Measurements from ENCODE around the gene PYGM. TPM values are rescaled to one million over a fixed set of nuclear protein-coding genes. Genes with fewer than 3 reads are reported as not detected.

PYGM gene
- total and polyA plus RNA-seq, 2 of the 13 experiments (the other 11 are each of a cell fraction or from before 2014, with no cell fraction given), result 0.11 to 0.12 TPM

- TF ChIP-seq CENPBD1 (CRISPR knock-in tag; IDR thresholded peaks at IDR 0.05; ENCODE audit: borderline replicate concordance, low read depth), result no peak
- TF ChIP-seq ZNF790 (CRISPR knock-in tag; IDR thresholded peaks at IDR 0.05; ENCODE audit: borderline replicate concordance), result no peak; the same call in 1 of the 2 replicates
- TF ChIP-seq ZNF275 (CRISPR knock-in tag; IDR thresholded peaks at IDR 0.05; ENCODE audit: borderline replicate concordance), result no peak
- no peak for TF ChIP-seq ZFAT (CRISPR knock-in tag; conservative IDR thresholded peaks at IDR 0.05)
- no peak for TF ChIP-seq SNRNP70 (IDR thresholded peaks at IDR 0.05; ENCODE audit: low read depth, low read length)
- TF ChIP-seq KDM4B (CRISPR knock-in tag; IDR thresholded peaks at IDR 0.05), result no peak
- no peak for TF ChIP-seq CREM (IDR thresholded peaks at IDR 0.05)
- no peak for TF ChIP-seq CREM (CRISPR knock-in tag; IDR thresholded peaks at IDR 0.05)
- no peak for TF ChIP-seq CENPX (CRISPR knock-in tag; IDR thresholded peaks at IDR 0.05)
- TF ChIP-seq ZNF775 (CRISPR knock-in tag; IDR thresholded peaks at IDR 0.05; ENCODE audit: borderline replicate concordance), result no peak
- TF ChIP-seq ZNF468 (CRISPR knock-in tag; IDR thresholded peaks at IDR 0.05), result no peak
- no peak for TF ChIP-seq ZMYM4 (CRISPR knock-in tag; IDR thresholded peaks at IDR 0.05)
- no peak for TF ChIP-seq ZNF598 (CRISPR knock-in tag; IDR thresholded peaks at IDR 0.05; ENCODE audit: borderline replicate concordance)
- no peak for TF ChIP-seq ZNF557 (CRISPR knock-in tag; IDR thresholded peaks at IDR 0.05)
- TF ChIP-seq MTF1 (CRISPR knock-in tag; IDR thresholded peaks at IDR 0.05), result no peak
- TF ChIP-seq HNRNPLL (IDR thresholded peaks at IDR 0.05; ENCODE audit: low read depth, low read length, poor library complexity, severe bottlenecking), result peak; percentile 28
- no peak for TF ChIP-seq IRF9 (CRISPR knock-in tag; IDR thresholded peaks at IDR 0.05; ENCODE audit: borderline replicate concordance)
- no peak for TF ChIP-seq ZBTB7B (CRISPR knock-in tag; IDR thresholded peaks at IDR 0.05)
- TF ChIP-seq MTF2 (CRISPR knock-in tag; IDR thresholded peaks at IDR 0.05; ENCODE audit: borderline replicate concordance), result 0 out of 2 replicates have a peak, but pooled peaks have one; percentile 58
- TF ChIP-seq ZNF772 (CRISPR knock-in tag; IDR thresholded peaks at IDR 0.05), result no peak
- no peak for TF ChIP-seq THYN1 (CRISPR knock-in tag; IDR thresholded peaks at IDR 0.05; ENCODE audit: borderline replicate concordance, low read depth)
- no peak for TF ChIP-seq NKX3-1 (CRISPR knock-in tag; IDR thresholded peaks at IDR 0.05)
- TF ChIP-seq ZNF432 (CRISPR knock-in tag; IDR thresholded peaks at IDR 0.05; ENCODE audit: borderline replicate concordance), result no peak
- TF ChIP-seq ZNF331 (CRISPR knock-in tag; IDR thresholded peaks at IDR 0.05), result no peak
- TF ChIP-seq ZFP91 (CRISPR knock-in tag; IDR thresholded peaks at IDR 0.05; ENCODE audit: borderline replicate concordance), result no peak
- TF ChIP-seq ZNF816 (CRISPR knock-in tag; IDR thresholded peaks at IDR 0.05; ENCODE audit: borderline replicate concordance), result no peak
- TF ChIP-seq SAFB2 (CRISPR knock-in tag; IDR thresholded peaks at IDR 0.05; ENCODE audit: borderline replicate concordance, low read depth), result no peak
- TF ChIP-seq FOXO1 (CRISPR knock-in tag; IDR thresholded peaks at IDR 0.05), result no peak
Measured at GRCh38 chr11:64742889-64743590, 16.7 kb downstream of the PYGM start (continued).

All from HepG2 (cell line).